ENCODE data around the gene SERPIND1.

DNA sequence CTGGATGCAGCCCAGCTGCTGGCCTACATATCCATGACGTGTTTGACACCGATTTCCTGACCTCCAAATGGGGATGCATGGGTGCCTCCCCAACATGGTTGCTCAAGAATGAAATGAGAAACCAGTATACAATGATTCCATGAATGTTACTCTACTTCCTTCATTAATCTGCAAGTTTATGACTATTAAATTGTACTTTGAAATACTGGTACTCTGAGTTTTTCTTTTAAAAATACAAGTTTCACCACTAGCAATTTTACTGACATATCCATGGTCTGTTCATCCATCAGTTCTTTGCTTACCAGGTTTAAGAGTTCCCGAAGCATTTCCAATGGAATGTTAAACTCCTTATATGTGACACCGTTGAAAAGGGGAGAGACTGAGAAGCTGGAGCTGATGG is 39.1 kb downstream of the SERPIND1 start:
- TF ChIP-seq, protein P1, sequence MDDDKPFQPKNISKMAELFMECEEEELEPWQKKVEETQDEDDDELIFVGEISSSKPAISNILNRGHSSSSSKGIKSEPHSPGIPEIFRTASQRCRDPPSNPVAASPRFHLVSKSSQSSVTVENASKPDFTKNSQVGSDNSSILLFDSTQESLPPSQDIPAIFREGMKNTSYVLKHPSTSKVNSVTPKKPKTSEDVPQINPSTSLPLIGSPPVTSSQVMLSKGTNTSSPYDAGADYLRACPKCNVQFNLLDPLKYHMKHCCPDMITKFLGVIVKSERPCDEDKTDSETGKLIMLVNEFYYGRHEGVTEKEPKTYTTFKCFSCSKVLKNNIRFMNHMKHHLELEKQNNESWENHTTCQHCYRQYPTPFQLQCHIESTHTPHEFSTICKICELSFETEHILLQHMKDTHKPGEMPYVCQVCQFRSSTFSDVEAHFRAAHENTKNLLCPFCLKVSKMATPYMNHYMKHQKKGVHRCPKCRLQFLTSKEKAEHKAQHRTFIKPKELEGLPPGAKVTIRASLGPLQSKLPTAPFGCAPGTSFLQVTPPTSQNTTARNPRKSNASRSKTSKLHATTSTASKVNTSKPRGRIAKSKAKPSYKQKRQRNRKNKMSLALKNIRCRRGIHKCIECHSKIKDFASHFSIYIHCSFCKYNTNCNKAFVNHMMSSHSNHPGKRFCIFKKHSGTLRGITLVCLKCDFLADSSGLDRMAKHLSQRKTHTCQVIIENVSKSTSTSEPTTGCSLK (tag by site-specific recombination; IDR thresholded peaks at IDR 0.05): no peak
- TF ChIP-seq, protein P2, sequence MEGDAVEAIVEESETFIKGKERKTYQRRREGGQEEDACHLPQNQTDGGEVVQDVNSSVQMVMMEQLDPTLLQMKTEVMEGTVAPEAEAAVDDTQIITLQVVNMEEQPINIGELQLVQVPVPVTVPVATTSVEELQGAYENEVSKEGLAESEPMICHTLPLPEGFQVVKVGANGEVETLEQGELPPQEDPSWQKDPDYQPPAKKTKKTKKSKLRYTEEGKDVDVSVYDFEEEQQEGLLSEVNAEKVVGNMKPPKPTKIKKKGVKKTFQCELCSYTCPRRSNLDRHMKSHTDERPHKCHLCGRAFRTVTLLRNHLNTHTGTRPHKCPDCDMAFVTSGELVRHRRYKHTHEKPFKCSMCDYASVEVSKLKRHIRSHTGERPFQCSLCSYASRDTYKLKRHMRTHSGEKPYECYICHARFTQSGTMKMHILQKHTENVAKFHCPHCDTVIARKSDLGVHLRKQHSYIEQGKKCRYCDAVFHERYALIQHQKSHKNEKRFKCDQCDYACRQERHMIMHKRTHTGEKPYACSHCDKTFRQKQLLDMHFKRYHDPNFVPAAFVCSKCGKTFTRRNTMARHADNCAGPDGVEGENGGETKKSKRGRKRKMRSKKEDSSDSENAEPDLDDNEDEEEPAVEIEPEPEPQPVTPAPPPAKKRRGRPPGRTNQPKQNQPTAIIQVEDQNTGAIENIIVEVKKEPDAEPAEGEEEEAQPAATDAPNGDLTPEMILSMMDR (tag by site-specific recombination; IDR thresholded peaks at IDR 0.05): no peak
- TF ChIP-seq ZNF211 (tag by site-specific recombination; IDR thresholded peaks at IDR 0.05; ENCODE audit: low read depth): no peak

All from HEK293 (cell line).